H1 (cell line): ENCODE results near the gene SULF2. TPM values are rescaled to one million over a fixed set of nuclear protein-coding genes. Genes with fewer than 3 reads are reported as not detected.

Experiments used
- CTCF ChIA-PET: fragments of 300-600 bp; sonication (Branson Sonifier 250); formaldehyde crosslinking; loops from one replicate; lab custom pipeline; 2021; ENCODE audit not compliant: partially characterized antibody; lab: Charles Lee
- POLR2A ChIA-PET: fragments of 300-600 bp; sonication (Branson Sonifier 250); formaldehyde crosslinking; loops from one replicate; lab custom pipeline; 2021; ENCODE audit warnings: inconsistent platforms; ENCODE audit not compliant: partially characterized antibody; lab: Charles Lee
- DNase-seq, 2 experiments: peaks; one replicate each; pipeline versions ENCODE4 v3.0.0 to v3.0.0-alpha.2; 2010 to 2022; ENCODE audit warnings: low spot score in 2 of 2, low read depth in 1 of 2, mixed read lengths in 1 of 2
- FAIRE-seq: peaks from 2 replicates; lab custom pipeline; 2011; peaks lifted over from hg19 to GRCh38; lab: Jason Lieb, UNC
- H2AFZ ChIP-seq: 2 replicates; pipeline ENCODE4 v1.8.1; 2012; ENCODE audit warnings: low read length, inconsistent platforms
- H2AK5ac ChIP-seq: 2 replicates; pipeline ENCODE4 v1.6.1; 2013; ENCODE audit warnings: low read depth, low read length
- H2BK120ac ChIP-seq: replicated peaks from 2 replicates; pipeline ENCODE3; 2013; ENCODE audit warnings: low read depth, low read length, inconsistent platforms
- H2BK12ac ChIP-seq: 2 replicates; pipeline ENCODE4 v1.6.1; 2013; ENCODE audit warnings: low read depth, low read length
- H2BK15ac ChIP-seq: 2 replicates; pipeline ENCODE4 v1.6.1; 2013; ENCODE audit warnings: low read length
- H2BK20ac ChIP-seq: 2 replicates; pipeline ENCODE4 v1.6.1; 2013; ENCODE audit warnings: low read length
- H2BK5ac ChIP-seq: 2 replicates; pipeline ENCODE4 v1.6.1; 2013; ENCODE audit warnings: low read depth, low read length
- H3K14ac ChIP-seq: 2 replicates; pipeline ENCODE4 v1.6.1; 2013; ENCODE audit warnings: inconsistent platforms; ENCODE audit not compliant: insufficient read length
- H3K18ac ChIP-seq: 2 replicates; pipeline ENCODE4 v1.6.1; 2013; ENCODE audit warnings: low read length; ENCODE audit errors: extremely low read depth
- H3K23ac ChIP-seq: 2 replicates; pipeline ENCODE4 v1.6.1; 2013; ENCODE audit warnings: inconsistent platforms; ENCODE audit not compliant: insufficient read length
- H3K23me2 ChIP-seq: 2 replicates; pipeline ENCODE4 v1.6.1; 2013; ENCODE audit warnings: low read depth, low read length
- H3K27ac ChIP-seq: 2 replicates; pipeline ENCODE4 v1.6.1; 2011; ENCODE audit warnings: low read depth, low read length, inconsistent platforms
- H3K27me3 ChIP-seq, 4 experiments: replicated peaks in 1 of 4; 1 replicate in 1 of 4; 2 replicates in 3 of 4; pipeline versions ENCODE4 v1.6.1 to v1.8.1; 2011 to 2013; ENCODE audit warnings: low read length in 3 of 4, mild to moderate bottlenecking in 3 of 4, inconsistent platforms in 2 of 4, mixed read lengths in 2 of 4, moderate library complexity in 1 of 4; ENCODE audit not compliant: control insufficient read depth in 3 of 4, insufficient read depth in 3 of 4; ENCODE audit errors: extremely low read depth in 1 of 4
- H3K36me3 ChIP-seq, 4 experiments: 2 replicates each; pipeline versions ENCODE4 v1.6.1 to v1.8.1; 2011 to 2013; ENCODE audit warnings: mild to moderate bottlenecking in 4 of 4, low read length in 3 of 4, moderate library complexity in 2 of 4, control low read depth in 1 of 4, inconsistent platforms in 1 of 4; ENCODE audit not compliant: insufficient read depth in 4 of 4, control insufficient read depth in 2 of 4
- H3K4ac ChIP-seq: replicated peaks from 2 replicates; pipeline ENCODE3; 2013; ENCODE audit warnings: low read length, low read depth, mixed read lengths, inconsistent platforms; ENCODE audit not compliant: insufficient read length
- H3K4me1 ChIP-seq, 4 experiments: replicated peaks in 1 of 4; 1 replicate in 1 of 4; 2 replicates in 3 of 4; pipeline versions ENCODE4 v1.6.1 to v1.8.1; 2011 to 2013; ENCODE audit warnings: low read length in 3 of 4, inconsistent platforms in 2 of 4, mixed read lengths in 1 of 4; ENCODE audit not compliant: insufficient read depth in 4 of 4, control insufficient read depth in 3 of 4
- H3K4me2 ChIP-seq, 2 experiments: 2 replicates each; pipeline versions ENCODE4 v1.6.1 to v1.8.1; 2011 to 2013; ENCODE audit warnings: low read depth in 2 of 2, low read length in 2 of 2, control low read depth in 1 of 2, inconsistent platforms in 1 of 2, mild to moderate bottlenecking in 1 of 2; ENCODE audit not compliant: insufficient read depth in 1 of 2
- H3K4me3 ChIP-seq, 4 experiments: fragments of 200-600, 300-600 bp in 1 of 4; sonication (generic), shearing (Covaris generic), sonication (Bioruptor Twin) in 1 of 4; 2 replicates each; pipeline versions ENCODE4 v1.5.1 to v1.8.1; 2011 to 2016; ENCODE audit warnings: low read length in 4 of 4, low read depth in 3 of 4, control low read depth in 2 of 4, inconsistent platforms in 2 of 4, mild to moderate bottlenecking in 2 of 4, mixed read lengths in 1 of 4, moderate library complexity in 1 of 4; ENCODE audit not compliant: insufficient read depth in 2 of 4; ENCODE audit errors: extremely low read depth in 1 of 4
- H3K56ac ChIP-seq: replicated peaks from 2 replicates; pipeline ENCODE3; 2013; ENCODE audit warnings: low read depth, mild to moderate bottlenecking, mixed read lengths, low read length, inconsistent platforms; ENCODE audit not compliant: insufficient read length
- H3K79me1 ChIP-seq: 2 replicates; pipeline ENCODE4 v1.6.1; 2013; ENCODE audit warnings: low read depth, low read length, control low read depth
- H3K79me2 ChIP-seq, 2 experiments: 2 replicates each; pipeline versions ENCODE4 v1.6.1 to v1.8.1; 2012 to 2013; ENCODE audit warnings: low read length in 2 of 2, mild to moderate bottlenecking in 2 of 2, inconsistent platforms in 1 of 2; ENCODE audit not compliant: insufficient read depth in 2 of 2, control insufficient read depth in 1 of 2
- H3K9ac ChIP-seq, 4 experiments: replicated peaks in 1 of 4; 1 replicate in 1 of 4; 2 replicates in 3 of 4; pipeline versions ENCODE4 v1.6.1 to v1.8.1; 2011 to 2013; ENCODE audit warnings: low read depth in 3 of 4, low read length in 3 of 4, control low read depth in 2 of 4, mild to moderate bottlenecking in 2 of 4, moderate library complexity in 2 of 4, inconsistent platforms in 1 of 4; ENCODE audit errors: extremely low read depth in 1 of 4
- H3K9me3 ChIP-seq, 2 experiments: 2 replicates each; pipeline versions ENCODE4 v1.6.1 to v1.8.1; 2012 to 2013; ENCODE audit warnings: mild to moderate bottlenecking in 2 of 2, moderate library complexity in 2 of 2, control low read depth in 1 of 2, inconsistent platforms in 1 of 2, low read depth in 1 of 2, low read length in 1 of 2, mixed read lengths in 1 of 2; ENCODE audit not compliant: insufficient read depth in 2 of 2
- H4K20me1 ChIP-seq, 2 experiments: replicated peaks in 1 of 2; 2 replicates each; pipeline versions ENCODE3 to v1.8.1; 2011 to 2013; ENCODE audit warnings: inconsistent platforms in 2 of 2, low read length in 2 of 2, mild to moderate bottlenecking in 1 of 2; ENCODE audit not compliant: insufficient read depth in 2 of 2, control insufficient read depth in 1 of 2
- H4K5ac ChIP-seq: 2 replicates; pipeline ENCODE4 v1.6.1; 2013; ENCODE audit warnings: low read length, low read depth, mixed read lengths, inconsistent platforms; ENCODE audit not compliant: insufficient read length
- H4K8ac ChIP-seq: 2 replicates; pipeline ENCODE4 v1.8.0; 2013; ENCODE audit warnings: mild to moderate bottlenecking, moderate library complexity, low read length, inconsistent platforms; ENCODE audit not compliant: insufficient read depth; ENCODE audit errors: extremely low read depth
- H4K91ac ChIP-seq: replicated peaks from 2 replicates; pipeline ENCODE3; 2013; ENCODE audit warnings: low read length, mixed read lengths, inconsistent platforms; ENCODE audit not compliant: insufficient read length
- CREB1 ChIP-seq: IDR thresholded peaks from 2 replicates; pipeline ENCODE4 v1.6.1; 2012; ENCODE audit warnings: inconsistent platforms
- CTBP2 ChIP-seq: IDR thresholded peaks from 2 replicates; pipeline ENCODE4 v1.7.0; 2011; ENCODE audit warnings: borderline replicate concordance, mild to moderate bottlenecking, moderate library complexity, mixed read lengths, low read length; ENCODE audit not compliant: insufficient read depth, insufficient read length
- EP300 ChIP-seq, 2 experiments: IDR thresholded peaks; 1 replicate in 1 of 2; 2 replicates in 1 of 2; pipeline ENCODE4 v1.6.1; 2011 to 2012; ENCODE audit warnings: low read depth in 2 of 2, low read length in 2 of 2, mild to moderate bottlenecking in 2 of 2, borderline replicate concordance in 1 of 2, inconsistent platforms in 1 of 2, moderate library complexity in 1 of 2
- GABPA ChIP-seq: IDR thresholded peaks from 2 replicates; pipeline ENCODE4 v1.6.1; 2011; ENCODE audit warnings: mild to moderate bottlenecking, low read length, moderate library complexity, borderline replicate concordance; ENCODE audit not compliant: insufficient read depth
- GTF2F1 ChIP-seq: IDR thresholded peaks from 2 replicates; pipeline ENCODE4 v1.6.1; 2012; ENCODE audit warnings: low read depth, low read length, improper control_type of control experiment, borderline replicate concordance
- JUN ChIP-seq: IDR thresholded peaks from 2 replicates; pipeline ENCODE4 v1.6.1; 2011; ENCODE audit warnings: low read depth, mild to moderate bottlenecking, improper control_type of control experiment, low read length
- NANOG ChIP-seq: IDR thresholded peaks from 2 replicates; pipeline ENCODE4 v1.6.1; 2011; ENCODE audit warnings: low read length, low read depth, mild to moderate bottlenecking, inconsistent platforms; ENCODE audit not compliant: insufficient read depth, poor library complexity, severe bottlenecking
- RAD21 ChIP-seq, 2 experiments: IDR thresholded peaks in 1 of 2; conservative IDR thresholded peaks in 1 of 2; 2 replicates each; pipeline ENCODE4 v1.6.1; 2011; ENCODE audit warnings: low read depth in 2 of 2, low read length in 2 of 2, improper control_type of control experiment in 1 of 2, inconsistent platforms in 1 of 2, mild to moderate bottlenecking in 1 of 2, moderate library complexity in 1 of 2
- SAP30 ChIP-seq: fragments of 300-600 bp; sonication (generic); IDR thresholded peaks from 2 replicates; pipeline ENCODE4 v1.7.1; 2012; ENCODE audit warnings: low read length, moderate library complexity, mild to moderate bottlenecking, inconsistent platforms; ENCODE audit not compliant: insufficient read depth, insufficient replicate concordance
- SIX5 ChIP-seq: IDR thresholded peaks from 2 replicates; pipeline ENCODE4 v1.6.1; 2011; ENCODE audit warnings: mild to moderate bottlenecking, low read depth, low read length
- SRF ChIP-seq: IDR thresholded peaks from 2 replicates; pipeline ENCODE4 v1.6.1; 2011; ENCODE audit warnings: mild to moderate bottlenecking, low read depth, low read length, moderate library complexity
- WGBS, 2 experiments: shearing (Covaris generic) in 1 of 2; methylation state at CpG; one replicate each; pipeline versions ENCODE4 v1.1.6 to v1.1.7; 2013 to 2015; ENCODE audit warnings: low lambda C conversion rate in 2 of 2, mixed read lengths in 2 of 2, inconsistent platforms in 1 of 2, low coverage in 1 of 2, missing lambda C conversion rate in 1 of 2; ENCODE audit not compliant: insufficient replicate concordance in 2 of 2, insufficient coverage in 1 of 2, insufficient read length in 1 of 2; ENCODE audit errors: extremely low coverage in 1 of 2, missing lambda C conversion rate in 1 of 2; 5-methylcytosine and 5-hydroxymethylcytosine counted together
- polyA plus RNA-seq, 7 experiments: library from polyadenylated mRNA; depleted of rRNA in 3 of 7; stranded (reverse) in 5 of 7; unstranded in 2 of 7; fragments of >200 nt in 5 of 7; fragments of 200-250 nt in 2 of 7; gene quantifications; 1 replicate in 5 of 7; 2 replicates in 1 of 7; 4 replicates in 1 of 7; pipeline versions ENCODE4 v1.2.1 to v1.2.3, GENCODE V29; 2011 to 2013; ENCODE audit warnings: missing spikeins in 2 of 7, mixed read lengths in 2 of 7
- total RNA-seq: library from RNA; stranded (reverse); fragmentation: NEBNext Ultra II Directional; extraction: Animal tissue kit (Norgen Biotek cat#: 25700); gene quantifications from 2 replicates; pipeline ENCODE4 v1.2.1, GENCODE V29; 2021
- TF ChIP-seq, protein P1 (sequence below): IDR thresholded peaks from 2 replicates; pipeline ENCODE4 v1.6.1; 2011; ENCODE audit warnings: low read length, improper control_type of control experiment

The SULF2 gene
- total and polyA plus RNA-seq, 2 of the 8 experiments (the other 6 are each of a cell fraction or from before 2014, with no cell fraction given) = 15.7 to 28.2 TPM

GRCh38 chr20:47682916-47683315 is 102.4 kb downstream of the SULF2 start:
- H3K36me3 ChIP-seq = no peaks in the 10 kb centered on the region
- H2BK15ac ChIP-seq = no peak overlapping the region
- H3K18ac ChIP-seq = no peak overlapping the region
- no peaks in the 10 kb centered on the region for H3K9me3 ChIP-seq
- H4K91ac ChIP-seq = no peak overlapping the region
- FAIRE-seq (no peak), DNase-seq (no peak)
- 93% methylated on average over 19 of the region's 19 CpGs; no CpG with 5 or more reads in 1 of the 2 experiments for WGBS, 2 experiments
- no peak overlapping the region for H3K9ac ChIP-seq
- H3K4me3 ChIP-seq = no peak overlapping the region
- no peak overlapping the region for H4K5ac ChIP-seq
- H2AFZ ChIP-seq = no peak overlapping the region
- POLR2A ChIA-PET = no interaction called here
- no peak overlapping the region for H4K8ac ChIP-seq
- H4K20me1 ChIP-seq = peaks cover 0 to 2% of the 10 kb centered on the region in 2 experiments
- H3K27ac ChIP-seq = no peak overlapping the region
- no peaks in the 10 kb centered on the region for H3K79me1 ChIP-seq
- H2BK120ac ChIP-seq = no peak overlapping the region
- H3K4me2 ChIP-seq = no peak overlapping the region
- no peak overlapping the region for H3K14ac ChIP-seq
- no peak overlapping the region for H3K56ac ChIP-seq
- no peak overlapping the region for H3K23ac ChIP-seq
- no peaks in the 10 kb centered on the region for H3K23me2 ChIP-seq
- H3K27me3 ChIP-seq = no peaks in the 10 kb centered on the region
- no peak overlapping the region for H2BK12ac ChIP-seq
- H3K4ac ChIP-seq = no peak overlapping the region
- H2BK5ac ChIP-seq = no peak overlapping the region
- CTCF ChIA-PET = interaction anchor here (0.7 to 9.7 kb wide), 2 partner anchors 19 to 95 kb away, joined by 3 to 92 read pairs; no protein-coding TSS in a partner anchor
- TF ChIP-seq SRF = no peak
- TF ChIP-seq CTBP2 = no peak
- no peak for TF ChIP-seq RAD21 (IDR thresholded peaks at IDR 0.05 in 1 of 2, conservative IDR thresholded peaks at IDR 0.05 in 1 of 2; ENCODE audit: low read depth in 2 of 2, low read length in 2 of 2)
- TF ChIP-seq JUN = no peak
- no peak for TF ChIP-seq GTF2F1
- TF ChIP-seq CREB1 = no peak
- no peak for TF ChIP-seq NANOG
- no peak for TF ChIP-seq GABPA
- no peak for TF ChIP-seq EP300 (IDR thresholded peaks at IDR 0.05; ENCODE audit: borderline replicate concordance in 1 of 2, low read depth in 2 of 2, low read length in 2 of 2)
- TF ChIP-seq, protein P1, sequence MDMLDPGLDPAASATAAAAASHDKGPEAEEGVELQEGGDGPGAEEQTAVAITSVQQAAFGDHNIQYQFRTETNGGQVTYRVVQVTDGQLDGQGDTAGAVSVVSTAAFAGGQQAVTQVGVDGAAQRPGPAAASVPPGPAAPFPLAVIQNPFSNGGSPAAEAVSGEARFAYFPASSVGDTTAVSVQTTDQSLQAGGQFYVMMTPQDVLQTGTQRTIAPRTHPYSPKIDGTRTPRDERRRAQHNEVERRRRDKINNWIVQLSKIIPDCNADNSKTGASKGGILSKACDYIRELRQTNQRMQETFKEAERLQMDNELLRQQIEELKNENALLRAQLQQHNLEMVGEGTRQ = no peak
- TF ChIP-seq SAP30 = no peak
- no peak for TF ChIP-seq SIX5
- H2AK5ac ChIP-seq = no peak overlapping the region
- H2BK20ac ChIP-seq = no peak overlapping the region
- H3K79me2 ChIP-seq = no peaks in the 10 kb centered on the region
- 0 out of 7 replicates have a peak, but pooled peaks cover 0 to 2% (median 0%) of the 10 kb centered on the region in 4 experiments for H3K4me1 ChIP-seq
